HL-60 (cell line): ENCODE data around the gene RSU1.

ENCODE experiments used
- DNase-seq, 2 experiments: peaks; one replicate each; pipeline ENCODE4 v3.0.0-alpha.2; 2010 to 2020; ENCODE audit warnings: low read depth in 1 of 2, low spot score in 1 of 2
- H3K27ac ChIP-seq: fragments of 250-450 bp; sonication (Bioruptor Pico); replicated peaks from 2 replicates; pipeline ENCODE4 v1.5.1; 2020; ENCODE audit warnings: mild to moderate bottlenecking, moderate library complexity
- H3K27me3 ChIP-seq: fragments of 250-450 bp; sonication (Bioruptor Pico); 2 replicates; pipeline ENCODE4 v1.5.1; 2021; ENCODE audit warnings: mild to moderate bottlenecking, moderate library complexity; ENCODE audit not compliant: insufficient read depth, poor library complexity, severe bottlenecking
- H3K4me3 ChIP-seq: replicated peaks from 2 replicates; pipeline ENCODE4 v1.5.1; 2011; ENCODE audit warnings: mild to moderate bottlenecking, control low read depth, low read length; ENCODE audit not compliant: insufficient read depth
- CTCF ChIP-seq: IDR thresholded peaks from one replicate; pipeline ENCODE4 v1.5.1; 2011; ENCODE audit warnings: low read length, control low read depth, inconsistent platforms; ENCODE audit not compliant: insufficient read depth
- GABPA ChIP-seq: IDR thresholded peaks from 2 replicates; pipeline ENCODE4 v1.6.1; 2012; ENCODE audit warnings: low read depth
- POLR2AphosphoS5 ChIP-seq: IDR thresholded peaks from 2 replicates; pipeline ENCODE4 v1.6.1; 2012; ENCODE audit warnings: low read depth
- REST ChIP-seq: IDR thresholded peaks from 2 replicates; pipeline ENCODE4 v1.6.1; 2012; ENCODE audit warnings: low read depth; ENCODE audit not compliant: insufficient replicate concordance
- SPI1 ChIP-seq: IDR thresholded peaks from 2 replicates; pipeline ENCODE4 v1.6.1; 2012; ENCODE audit warnings: low read depth, mild to moderate bottlenecking, borderline replicate concordance

RSU1 gene

GRCh38 chr10:16835228-16835627 is 18.0 kb upstream of the RSU1 start:
- TF ChIP-seq REST (no peak), SPI1 (no peak), POLR2AphosphoS5 (no peak), CTCF (no peak), GABPA (no peak)
- Histone ChIP-seq H3K27me3 (no peaks in the 10 kb centered on the region), H3K4me3 (no peak overlapping the region), H3K27ac (no peak overlapping the region)
- no peak for DNase-seq

GRCh38 chr10:16832351-16833080 is 15.3 kb upstream of the RSU1 start:
- no peak overlapping the region for H3K27ac ChIP-seq
- no peak for TF ChIP-seq GABPA
- TF ChIP-seq POLR2AphosphoS5, result no peak
- TF ChIP-seq CTCF, result no peak
- no peaks in the 10 kb centered on the region for H3K27me3 ChIP-seq
- H3K4me3 ChIP-seq, result no peak overlapping the region
- DNase-seq, result no peak

GRCh38 chr10:16828701-16829175 is 11.5 kb upstream of the RSU1 start:
- DNase-seq, result no peak

More at GRCh38 chr10:16828701-16829175, 11.5 kb upstream of the RSU1 start:
- Histone ChIP-seq H3K27ac (no peak overlapping the region), H3K4me3 (no peak overlapping the region), H3K27me3 (no peaks in the 10 kb centered on the region)
- TF ChIP-seq SPI1, result no peak
- no peak for TF ChIP-seq POLR2AphosphoS5
- TF ChIP-seq REST, result no peak
